OCI-LY1 (cell line): ENCODE data around the gene TRDMT1.

ENCODE experiments used
- H2AFZ ChIP-seq: fragments of 200-600 bp; sonication (generic), shearing (Covaris generic); 2 replicates; pipeline ENCODE4 v1.6.0; 2014; ENCODE audit warnings: antibody characterized with exemption, mild to moderate bottlenecking, low read length
- H3F3A ChIP-seq: fragments of 200-600 bp; sonication (generic), shearing (Covaris generic); 2 replicates; pipeline ENCODE4 v1.6.0; 2014; ENCODE audit warnings: mild to moderate bottlenecking, antibody characterized with exemption, low read length, moderate library complexity; ENCODE audit not compliant: insufficient read depth
- H3K27ac ChIP-seq: fragments of 200-600 bp; sonication (generic); 2 replicates; pipeline ENCODE4 v1.5.1; 2014; ENCODE audit warnings: low read length, mixed run types, mild to moderate bottlenecking, low read depth; ENCODE audit not compliant: poor library complexity, severe bottlenecking
- H3K27me3 ChIP-seq: fragments of 200-600 bp; sonication (generic); 2 replicates; pipeline ENCODE4 v1.6.0; 2014; ENCODE audit warnings: antibody characterized with exemption, mild to moderate bottlenecking, low read length, moderate library complexity; ENCODE audit not compliant: insufficient read depth
- H3K36me3 ChIP-seq: fragments of 200-600 bp; sonication (generic); 2 replicates; pipeline ENCODE4 v1.6.1; 2014; ENCODE audit warnings: mild to moderate bottlenecking, antibody characterized with exemption, low read length, moderate library complexity, mixed read lengths; ENCODE audit not compliant: insufficient read depth
- H3K4me1 ChIP-seq: fragments of 200-600 bp; sonication (generic); 2 replicates; pipeline ENCODE4 v1.5.1; 2014; ENCODE audit warnings: mild to moderate bottlenecking, low read length, moderate library complexity; ENCODE audit not compliant: insufficient read depth, severe bottlenecking
- H3K4me2 ChIP-seq: fragments of 200-600 bp; sonication (generic), shearing (Covaris generic); 2 replicates; pipeline ENCODE4 v1.6.1; 2014; ENCODE audit warnings: low read length
- H3K4me3 ChIP-seq: fragments of 200-600 bp; sonication (generic); 2 replicates; pipeline ENCODE4 v1.5.1; 2014; ENCODE audit warnings: low read length, low read depth, mild to moderate bottlenecking, mixed read lengths; ENCODE audit not compliant: poor library complexity, severe bottlenecking
- H3K79me2 ChIP-seq: fragments of 200-600 bp; shearing (Covaris generic); 2 replicates; pipeline ENCODE4 v1.6.1; 2016; ENCODE audit warnings: mixed run types, low read length, mixed read lengths; ENCODE audit not compliant: insufficient read depth
- H3K9ac ChIP-seq: fragments of 200-600 bp; sonication (generic), shearing (Covaris generic); 2 replicates; pipeline ENCODE4 v1.6.1; 2014; ENCODE audit warnings: mild to moderate bottlenecking, low read length, mixed read lengths
- H3K9me2 ChIP-seq: fragments of 200-600 bp; sonication (generic), shearing (Covaris generic); 2 replicates; pipeline ENCODE4 v1.6.1; 2014; ENCODE audit warnings: low read depth, mild to moderate bottlenecking, low read length, mixed read lengths
- H3K9me3 ChIP-seq: fragments of 200-600 bp; shearing (Covaris generic); 2 replicates; pipeline ENCODE4 v1.6.1; 2014; ENCODE audit warnings: low read length, mixed read lengths
- H4K20me1 ChIP-seq: fragments of 200-600 bp; sonication (generic), shearing (Covaris generic); 2 replicates; pipeline ENCODE4 v1.6.0; 2016; ENCODE audit warnings: mild to moderate bottlenecking, low read length; ENCODE audit not compliant: insufficient read depth
- CTCF ChIP-seq: fragments of 200-600 bp; sonication (generic), shearing (Covaris generic); IDR thresholded peaks from 2 replicates; pipeline ENCODE4 v1.5.1; 2017; ENCODE audit warnings: mild to moderate bottlenecking, antibody characterized with exemption, low read length, moderate library complexity, mixed read lengths
- EZH2 ChIP-seq: fragments of 200-600 bp; sonication (generic), shearing (Covaris generic); IDR thresholded peaks from 2 replicates; pipeline ENCODE4 v1.8.0; 2017; ENCODE audit warnings: borderline replicate concordance, mixed run types, mild to moderate bottlenecking, antibody characterized with exemption, low read length, moderate library complexity, mixed read lengths

TRDMT1 gene

GRCh38 chr10:17229016-17229716, 27.7 kb upstream of the TRDMT1 start:
- no peaks in the 10 kb centered on the region for H3F3A ChIP-seq
- H3K4me2 ChIP-seq = peak overlapping the region; percentile 79
- no peaks in the 10 kb centered on the region for H3K9me2 ChIP-seq
- H3K27ac ChIP-seq = no peak overlapping the region
- H3K36me3 ChIP-seq = no peaks in the 10 kb centered on the region
- no peaks in the 10 kb centered on the region for H4K20me1 ChIP-seq
- TF ChIP-seq EZH2 (no peak), CTCF (no peak)
- H3K9ac ChIP-seq = no peak overlapping the region
- H3K4me1 ChIP-seq = peaks cover 34% of the 10 kb centered on the region
- peaks cover 7% of the 10 kb centered on the region; the same call in 1 of the 2 replicates for H3K27me3 ChIP-seq
- H3K4me3 ChIP-seq = peak overlapping the region; percentile 64
- no peak overlapping the region for H2AFZ ChIP-seq
- no peaks in the 10 kb centered on the region for H3K9me3 ChIP-seq
- H3K79me2 ChIP-seq = no peaks in the 10 kb centered on the region

GRCh38 chr10:17228091-17229015, 26.9 kb upstream of the TRDMT1 start, which contains the start of gene VIM:
VIM (plus strand) TSS chr10:17228241; CDS start chr10:17229423, 1,182 bp downstream.
- Histone ChIP-seq H3K79me2 (no peaks in the 10 kb centered on the region), H3K9me2 (no peaks in the 10 kb centered on the region), H2AFZ (no peak within 1 kb of the TSS), H3K9ac (no peak within 1 kb of the TSS), H3K4me3 (peak within 1 kb of the TSS; percentile 54), H3K4me2 (peak within 1 kb of the TSS; percentile 50), H3K36me3 (no peaks in the 10 kb centered on the region), H3F3A (no peaks in the 10 kb centered on the region), H4K20me1 (no peaks in the 10 kb centered on the region), H3K27me3 (peaks cover 7% of the 10 kb centered on the region; the same call in 1 of the 2 replicates), H3K27ac (no peak within 1 kb of the TSS), H3K9me3 (no peaks in the 10 kb centered on the region), H3K4me1 (peaks cover 34% of the 10 kb centered on the region)
- no peak for TF ChIP-seq CTCF
- TF ChIP-seq EZH2 = no peak

GRCh38 chr10:17227367-17228090, 26.1 kb upstream of the TRDMT1 start:
- Histone ChIP-seq H3K36me3 (no peaks in the 10 kb centered on the region), H3K4me2 (peak overlapping the region; percentile 50), H3K9me2 (no peaks in the 10 kb centered on the region), H2AFZ (no peak overlapping the region), H3F3A (no peaks in the 10 kb centered on the region), H4K20me1 (no peaks in the 10 kb centered on the region), H3K79me2 (no peaks in the 10 kb centered on the region), H3K4me3 (peak overlapping the region; percentile 54), H3K9me3 (no peaks in the 10 kb centered on the region), H3K27ac (no peak overlapping the region), H3K27me3 (peaks cover 7% of the 10 kb centered on the region; the same call in 1 of the 2 replicates), H3K9ac (no peak overlapping the region), H3K4me1 (peaks cover 34% of the 10 kb centered on the region)
- TF ChIP-seq EZH2 (no peak), CTCF (peak; percentile 46)
